GM06990 (cell line): ENCODE results near the gene PEX16.

Experiments used
- DNase-seq: peaks from one replicate; pipeline ENCODE4 v3.0.0-alpha.2; 2011; ENCODE audit not compliant: insufficient read length; ENCODE audit errors: extremely low read depth
- H3K27me3 ChIP-seq: replicated peaks from 2 replicates; pipeline ENCODE4 v1.6.0; 2011; ENCODE audit warnings: low read length; ENCODE audit not compliant: control insufficient read depth, insufficient read depth
- H3K36me3 ChIP-seq: 2 replicates; pipeline ENCODE4 v1.5.1; 2011; ENCODE audit warnings: low read length; ENCODE audit not compliant: control insufficient read depth, insufficient read depth
- H3K4me3 ChIP-seq: replicated peaks from 2 replicates; pipeline ENCODE4 v1.5.1; 2011; ENCODE audit warnings: low read depth, mild to moderate bottlenecking, control low read depth, low read length
- CTCF ChIP-seq: IDR thresholded peaks from 2 replicates; pipeline ENCODE4 v1.5.1; 2011; ENCODE audit warnings: low read length, control low read depth, mild to moderate bottlenecking, inconsistent platforms; ENCODE audit not compliant: insufficient read depth, poor library complexity, severe bottlenecking

Gene PEX16

GRCh38 chr11:45877221-45877620, 40.5 kb downstream of the PEX16 start:
- H3K36me3 ChIP-seq: peaks cover 27% of the 10 kb centered on the region
- TF ChIP-seq CTCF: no peak
- no peaks in the 10 kb centered on the region for H3K27me3 ChIP-seq
- no peak for DNase-seq
- H3K4me3 ChIP-seq: no peak overlapping the region

GRCh38 chr11:45876401-45876800, 41.3 kb downstream of the PEX16 start:
- Histone ChIP-seq H3K27me3 (no peaks in the 10 kb centered on the region), H3K36me3 (peaks cover 33% of the 10 kb centered on the region), H3K4me3 (no peak overlapping the region)
- TF ChIP-seq CTCF: no peak
- DNase-seq: no peak

- Histone ChIP-seq H3K27me3 (no peaks in the 10 kb centered on the region), H3K36me3 (peaks cover 47% of the 10 kb centered on the region), H3K4me3 (no peak overlapping the region)
- TF ChIP-seq CTCF: peak; percentile 60
- DNase-seq: no peak
Measured at GRCh38 chr11:45872651-45873356, 44.9 kb downstream of the PEX16 start.

- DNase-seq: no peak
- no peak overlapping the region for H3K4me3 ChIP-seq
- TF ChIP-seq CTCF: no peak
- H3K36me3 ChIP-seq: peaks cover 43% of the 10 kb centered on the region
- no peaks in the 10 kb centered on the region for H3K27me3 ChIP-seq
Measured at GRCh38 chr11:45871638-45872037, 46.0 kb downstream of the PEX16 start.

- no peak for TF ChIP-seq CTCF
- no peaks in the 10 kb centered on the region for H3K27me3 ChIP-seq
- peaks cover 44% of the 10 kb centered on the region for H3K36me3 ChIP-seq
- DNase-seq: no peak
- no peak overlapping the region for H3K4me3 ChIP-seq
Measured at GRCh38 chr11:45870706-45871105, 47.0 kb downstream of the PEX16 start.

- Histone ChIP-seq H3K4me3 (no peak overlapping the region), H3K27me3 (no peaks in the 10 kb centered on the region), H3K36me3 (peaks cover 42% of the 10 kb centered on the region)
- no peak for TF ChIP-seq CTCF
- DNase-seq: no peak
Measured at GRCh38 chr11:45869551-45869950, 48.1 kb downstream of the PEX16 start.
